MM.1S (cell line): ENCODE results near the gene FCAMR.

ENCODE experiments used
- EZH2 ChIP-seq: fragments of 300-600 bp; sonication (generic); optimal IDR thresholded peaks from 2 replicates; pipeline ENCODE3; 2017; ENCODE audit warnings: low read depth, mild to moderate bottlenecking, antibody characterized with exemption, low read length, mixed read lengths
- EZH2phosphoT487 ChIP-seq: fragments of 300-600 bp; sonication (generic); IDR thresholded peaks from 2 replicates; pipeline ENCODE4 v1.6.1; 2018; ENCODE audit warnings: antibody characterized with exemption, low read length
- TF ChIP-seq, protein P1 (sequence below): fragments of 300-600 bp; sonication (generic); IDR thresholded peaks from 2 replicates; pipeline ENCODE4 v1.5.1; 2016; ENCODE audit warnings: antibody characterized with exemption, low read length, mixed read lengths

DNA sequence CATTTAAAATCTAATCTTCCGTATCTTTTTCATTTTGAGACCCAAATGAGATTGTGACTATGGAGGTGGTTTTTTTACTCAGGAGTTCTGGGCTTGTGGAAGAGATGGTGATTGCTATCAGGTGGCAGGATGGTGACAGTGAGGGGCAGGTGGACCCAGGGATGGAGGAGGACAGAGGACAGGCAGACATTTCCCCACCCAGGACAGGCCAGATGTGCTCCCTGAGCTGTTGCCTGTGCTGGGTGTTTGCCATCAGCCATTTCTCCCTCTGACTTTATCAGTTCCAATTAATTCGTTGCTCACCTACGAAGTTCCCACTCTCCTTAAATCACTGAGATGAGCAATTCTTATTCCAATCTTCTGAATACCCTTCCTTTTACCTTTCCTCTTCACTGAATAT lies 35.8 kb upstream of the FCAMR start:
- TF ChIP-seq EZH2phosphoT487, result no peak
- TF ChIP-seq, protein P1, sequence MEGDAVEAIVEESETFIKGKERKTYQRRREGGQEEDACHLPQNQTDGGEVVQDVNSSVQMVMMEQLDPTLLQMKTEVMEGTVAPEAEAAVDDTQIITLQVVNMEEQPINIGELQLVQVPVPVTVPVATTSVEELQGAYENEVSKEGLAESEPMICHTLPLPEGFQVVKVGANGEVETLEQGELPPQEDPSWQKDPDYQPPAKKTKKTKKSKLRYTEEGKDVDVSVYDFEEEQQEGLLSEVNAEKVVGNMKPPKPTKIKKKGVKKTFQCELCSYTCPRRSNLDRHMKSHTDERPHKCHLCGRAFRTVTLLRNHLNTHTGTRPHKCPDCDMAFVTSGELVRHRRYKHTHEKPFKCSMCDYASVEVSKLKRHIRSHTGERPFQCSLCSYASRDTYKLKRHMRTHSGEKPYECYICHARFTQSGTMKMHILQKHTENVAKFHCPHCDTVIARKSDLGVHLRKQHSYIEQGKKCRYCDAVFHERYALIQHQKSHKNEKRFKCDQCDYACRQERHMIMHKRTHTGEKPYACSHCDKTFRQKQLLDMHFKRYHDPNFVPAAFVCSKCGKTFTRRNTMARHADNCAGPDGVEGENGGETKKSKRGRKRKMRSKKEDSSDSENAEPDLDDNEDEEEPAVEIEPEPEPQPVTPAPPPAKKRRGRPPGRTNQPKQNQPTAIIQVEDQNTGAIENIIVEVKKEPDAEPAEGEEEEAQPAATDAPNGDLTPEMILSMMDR, result no peak
- TF ChIP-seq EZH2, result no peak
